ENCODE measurements around the gene CCDC38.

Gene CCDC38

DNA sequence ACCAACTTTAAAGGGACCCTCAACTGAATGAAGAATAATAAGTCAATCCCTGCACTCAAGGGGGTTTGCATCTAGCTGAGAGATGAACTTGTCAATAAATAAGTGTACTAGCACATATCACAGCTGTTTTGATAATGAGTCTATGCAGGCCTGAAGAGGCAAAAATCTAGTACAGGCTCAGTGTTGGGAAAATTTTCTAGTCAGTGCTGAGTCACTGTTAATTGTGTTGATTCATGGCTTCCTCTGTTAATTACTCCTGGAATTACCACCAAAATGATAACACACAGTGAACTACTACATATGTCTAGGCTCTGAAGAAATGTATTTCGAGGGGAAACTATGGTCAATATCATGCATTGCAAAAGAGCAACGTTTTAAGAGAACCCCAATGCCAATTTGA is 64.8 kb downstream of the CCDC38 start:
- TF ChIP-seq, protein P1, sequence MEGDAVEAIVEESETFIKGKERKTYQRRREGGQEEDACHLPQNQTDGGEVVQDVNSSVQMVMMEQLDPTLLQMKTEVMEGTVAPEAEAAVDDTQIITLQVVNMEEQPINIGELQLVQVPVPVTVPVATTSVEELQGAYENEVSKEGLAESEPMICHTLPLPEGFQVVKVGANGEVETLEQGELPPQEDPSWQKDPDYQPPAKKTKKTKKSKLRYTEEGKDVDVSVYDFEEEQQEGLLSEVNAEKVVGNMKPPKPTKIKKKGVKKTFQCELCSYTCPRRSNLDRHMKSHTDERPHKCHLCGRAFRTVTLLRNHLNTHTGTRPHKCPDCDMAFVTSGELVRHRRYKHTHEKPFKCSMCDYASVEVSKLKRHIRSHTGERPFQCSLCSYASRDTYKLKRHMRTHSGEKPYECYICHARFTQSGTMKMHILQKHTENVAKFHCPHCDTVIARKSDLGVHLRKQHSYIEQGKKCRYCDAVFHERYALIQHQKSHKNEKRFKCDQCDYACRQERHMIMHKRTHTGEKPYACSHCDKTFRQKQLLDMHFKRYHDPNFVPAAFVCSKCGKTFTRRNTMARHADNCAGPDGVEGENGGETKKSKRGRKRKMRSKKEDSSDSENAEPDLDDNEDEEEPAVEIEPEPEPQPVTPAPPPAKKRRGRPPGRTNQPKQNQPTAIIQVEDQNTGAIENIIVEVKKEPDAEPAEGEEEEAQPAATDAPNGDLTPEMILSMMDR (IDR thresholded peaks at IDR 0.05): no peak

DNA sequence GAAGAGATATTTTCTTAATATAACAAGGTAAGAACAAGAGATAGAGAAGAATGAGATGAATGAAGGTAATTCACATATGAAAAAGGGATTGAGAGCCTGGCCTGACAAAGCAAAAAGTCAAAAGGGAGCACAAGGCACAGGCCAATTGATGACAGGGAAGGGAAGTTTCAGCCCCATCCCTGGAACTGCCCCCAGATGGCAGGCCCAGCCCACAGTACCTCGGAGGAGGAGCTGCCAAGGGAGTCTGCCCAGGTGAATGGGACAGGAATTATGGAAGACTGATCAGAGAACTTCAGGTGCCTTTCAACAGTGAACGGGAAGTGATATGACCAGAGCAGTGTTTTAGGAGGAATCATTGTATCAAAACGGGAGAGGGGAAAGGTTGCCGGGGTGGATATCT is 68.0 kb downstream of the CCDC38 start:
- TF ChIP-seq, protein P1 (IDR thresholded peaks at IDR 0.05): no peak

DNA sequence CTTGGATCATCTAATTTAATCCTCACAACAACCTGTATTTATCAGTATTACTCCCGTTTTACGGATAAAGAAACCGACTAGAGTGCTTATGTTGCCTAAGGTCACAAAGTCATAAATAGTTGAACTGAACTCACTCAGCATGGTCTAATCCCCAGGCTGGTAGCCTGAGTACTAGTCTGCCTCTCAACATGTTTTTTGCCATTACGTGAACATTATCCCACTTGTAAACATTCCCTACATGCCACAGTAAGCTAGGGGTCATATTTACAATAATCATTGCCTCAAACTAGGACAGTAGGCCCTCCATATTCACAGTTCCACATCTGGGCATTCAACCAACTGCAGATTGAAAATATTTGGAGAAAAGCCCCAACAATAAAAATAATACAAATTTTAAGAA is 71.5 kb downstream of the CCDC38 start:
- TF ChIP-seq, protein P1 (IDR thresholded peaks at IDR 0.05): no peak

DNA sequence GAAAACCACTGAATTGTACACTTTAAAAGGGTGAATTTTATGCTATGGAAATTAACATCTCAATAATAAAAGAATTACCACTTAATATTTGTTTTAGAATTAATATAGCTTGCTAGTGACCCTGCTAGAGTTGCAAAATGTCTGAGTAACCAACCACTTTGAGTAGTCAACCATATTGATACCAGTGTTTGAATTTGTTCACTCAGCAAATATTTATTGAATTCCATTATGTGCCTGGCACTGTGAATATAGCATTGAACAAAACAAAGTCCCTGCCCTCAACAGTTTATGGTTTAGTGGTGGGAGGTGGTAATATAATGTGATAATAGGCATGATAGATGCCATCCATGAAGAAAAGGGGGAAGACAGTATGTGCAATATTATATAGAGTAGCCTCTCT is 79.1 kb downstream of the CCDC38 start:
- TF ChIP-seq, protein P1 (IDR thresholded peaks at IDR 0.05): no peak

DNA sequence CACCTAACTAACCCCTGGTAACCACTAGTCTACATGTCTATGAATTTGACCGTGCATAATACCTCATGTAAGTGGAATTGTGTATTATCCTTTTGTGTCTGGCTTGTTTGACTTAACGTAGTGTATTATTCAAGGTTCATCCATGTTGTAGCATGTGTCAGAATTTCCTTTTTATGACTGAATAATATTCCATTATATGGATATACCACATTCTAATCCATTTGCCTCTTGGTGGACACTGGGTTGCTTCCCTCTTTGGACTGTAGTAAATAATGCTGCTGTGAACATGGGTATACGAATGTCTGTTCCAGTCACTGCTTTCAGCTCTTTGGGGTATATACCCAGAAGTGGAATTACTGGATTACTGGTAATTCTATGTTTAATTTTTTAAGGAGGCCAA is 80.4 kb downstream of the CCDC38 start:
- TF ChIP-seq, protein P1 (IDR thresholded peaks at IDR 0.05): no peak

DNA sequence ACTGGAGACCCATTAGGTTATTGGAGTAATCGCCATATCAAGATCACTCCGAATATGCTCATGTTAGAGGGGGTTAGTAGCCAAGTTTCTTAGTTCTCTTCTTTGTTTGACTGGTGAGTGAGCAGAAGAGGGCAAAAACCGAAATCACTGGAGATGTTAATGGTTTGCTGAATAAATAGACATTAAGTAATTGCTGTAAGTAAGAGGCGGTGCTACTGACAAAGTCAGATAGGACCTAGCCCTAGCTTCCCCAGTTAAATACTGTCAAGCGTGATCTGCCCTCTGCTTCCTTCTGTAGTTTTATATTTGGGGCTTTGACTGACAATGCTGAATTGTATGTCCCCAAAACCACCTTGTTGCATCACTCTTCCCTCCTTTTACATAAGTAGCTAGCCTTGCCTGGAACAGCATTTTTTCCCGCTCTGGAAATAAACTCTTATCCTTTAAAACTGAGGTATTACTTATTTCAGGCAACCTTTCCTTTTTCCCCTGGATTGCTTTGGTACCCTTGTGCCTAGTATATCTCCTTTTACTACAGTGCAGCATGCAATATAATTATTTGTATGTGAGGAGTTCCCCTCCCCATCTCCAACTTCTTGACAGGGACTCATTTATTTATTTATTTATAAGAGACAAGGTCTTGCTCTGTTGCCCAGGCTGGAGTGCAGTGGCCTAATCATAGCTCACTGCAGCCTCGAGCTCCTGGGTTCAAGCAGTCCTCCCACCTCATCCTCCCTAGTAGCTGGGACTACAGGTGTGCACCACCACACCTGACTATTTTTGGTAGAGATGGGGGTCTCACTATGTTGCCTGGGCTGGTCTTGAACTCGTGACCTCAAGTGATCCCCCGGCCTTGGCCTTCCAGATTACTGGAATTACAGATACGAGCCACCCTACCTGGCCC is 82.2 kb downstream of the CCDC38 start:
- TF ChIP-seq, protein P1 (IDR thresholded peaks at IDR 0.05): no peak

DNA sequence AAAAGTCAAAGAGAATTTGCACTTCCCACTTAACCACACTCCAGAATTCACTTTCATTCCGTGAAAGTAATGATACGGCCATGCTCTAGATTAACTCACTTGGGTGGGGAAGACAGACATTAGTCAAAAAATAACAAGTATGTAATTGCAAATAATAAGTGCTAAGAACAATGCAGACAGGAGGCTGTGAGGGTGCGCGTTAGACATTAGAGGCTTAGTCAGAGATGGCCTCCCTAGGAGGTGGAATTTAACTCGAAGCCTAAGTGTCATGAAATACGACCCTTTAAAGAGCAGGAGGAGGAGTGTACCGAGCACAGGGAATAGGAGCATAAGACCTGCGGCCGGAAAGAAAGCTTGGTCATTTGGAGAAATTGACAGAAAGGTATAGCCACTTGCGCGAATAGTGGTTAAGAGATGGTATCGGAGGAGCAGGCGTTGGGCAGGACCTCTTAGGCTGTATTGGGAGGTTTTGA is 83.0 kb downstream of the CCDC38 start:
- TF ChIP-seq, protein P1 (IDR thresholded peaks at IDR 0.05): no peak

Data from LNCAP (cell line).